ENCODE data around the gene HNF4A. TPM values are rescaled to one million over a fixed set of nuclear protein-coding genes. Genes with fewer than 3 reads are reported as not detected.

HNF4A gene
- total RNA-seq, 1 donor from 2014 or later, result 74.4 TPM

DNA sequence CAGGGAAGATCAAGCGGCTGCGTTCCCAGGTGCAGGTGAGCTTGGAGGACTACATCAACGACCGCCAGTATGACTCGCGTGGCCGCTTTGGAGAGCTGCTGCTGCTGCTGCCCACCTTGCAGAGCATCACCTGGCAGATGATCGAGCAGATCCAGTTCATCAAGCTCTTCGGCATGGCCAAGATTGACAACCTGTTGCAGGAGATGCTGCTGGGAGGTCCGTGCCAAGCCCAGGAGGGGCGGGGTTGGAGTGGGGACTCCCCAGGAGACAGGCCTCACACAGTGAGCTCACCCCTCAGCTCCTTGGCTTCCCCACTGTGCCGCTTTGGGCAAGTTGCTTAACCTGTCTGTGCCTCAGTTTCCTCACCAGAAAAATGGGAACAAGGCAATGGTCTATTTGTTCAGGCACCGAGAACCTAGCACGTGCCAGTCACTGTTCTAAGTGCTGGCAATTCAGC is 68.6 kb downstream of the HNF4A start:
- no peak for DNase-seq (ENCODE audit: low spot score)

GRCh38 chr20:44425923-44426322 is 70.4 kb downstream of the HNF4A start:
- no peak for DNase-seq (ENCODE audit: low spot score)

DNA sequence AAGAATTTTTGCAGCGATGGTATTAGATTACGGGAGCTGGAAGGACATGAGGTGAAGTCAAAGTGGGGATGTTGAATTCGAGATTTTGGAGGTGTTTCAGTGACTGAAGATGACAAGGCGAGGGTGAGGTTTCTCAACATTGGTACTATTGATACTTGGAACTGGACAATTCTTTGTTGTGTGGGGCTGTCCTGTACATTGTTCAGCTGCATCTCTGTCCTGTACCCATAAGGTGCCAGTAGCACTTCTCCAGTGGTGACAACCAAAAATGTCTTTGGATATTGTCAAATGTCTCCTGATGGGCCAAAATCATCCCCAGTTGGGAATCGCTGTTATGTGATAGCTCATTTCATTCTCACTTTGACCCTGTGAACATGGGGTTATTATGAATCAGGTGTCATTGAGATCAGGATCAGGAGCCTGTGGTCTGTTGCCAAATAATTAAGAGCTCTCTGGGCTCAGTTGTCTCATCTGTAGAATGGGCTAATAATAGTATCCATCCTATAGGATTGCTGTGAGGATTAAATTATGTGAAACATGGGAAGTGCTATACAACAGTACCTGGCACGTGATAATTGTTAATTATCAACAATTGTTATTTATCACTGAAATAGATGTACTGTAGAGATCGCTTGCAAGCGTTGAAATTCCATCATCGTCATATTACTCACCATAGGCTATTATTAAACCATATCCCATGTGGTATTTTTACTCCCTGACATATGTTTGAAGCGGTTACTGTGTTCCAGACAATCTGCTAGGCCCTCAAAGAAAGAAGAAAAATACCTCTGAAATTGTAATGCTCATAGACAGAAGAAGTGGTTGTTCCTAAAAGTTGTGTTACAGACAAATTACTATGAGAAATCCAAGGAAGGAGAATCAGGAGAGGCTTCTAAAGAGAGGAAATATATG is 71.6 kb downstream of the HNF4A start:
- no peak for DNase-seq (ENCODE audit: low spot score)

- no peak for DNase-seq (ENCODE audit: low spot score)
Measured at GRCh38 chr20:44427804-44428173, 72.3 kb downstream of the HNF4A start.

- DNase-seq (ENCODE audit: low spot score), result no peak
Measured at GRCh38 chr20:44428174-44429016, 72.9 kb downstream of the HNF4A start.

GRCh38 chr20:44429017-44429339 is 73.5 kb downstream of the HNF4A start:
- DNase-seq (ENCODE audit: low spot score), result no peak

DNA sequence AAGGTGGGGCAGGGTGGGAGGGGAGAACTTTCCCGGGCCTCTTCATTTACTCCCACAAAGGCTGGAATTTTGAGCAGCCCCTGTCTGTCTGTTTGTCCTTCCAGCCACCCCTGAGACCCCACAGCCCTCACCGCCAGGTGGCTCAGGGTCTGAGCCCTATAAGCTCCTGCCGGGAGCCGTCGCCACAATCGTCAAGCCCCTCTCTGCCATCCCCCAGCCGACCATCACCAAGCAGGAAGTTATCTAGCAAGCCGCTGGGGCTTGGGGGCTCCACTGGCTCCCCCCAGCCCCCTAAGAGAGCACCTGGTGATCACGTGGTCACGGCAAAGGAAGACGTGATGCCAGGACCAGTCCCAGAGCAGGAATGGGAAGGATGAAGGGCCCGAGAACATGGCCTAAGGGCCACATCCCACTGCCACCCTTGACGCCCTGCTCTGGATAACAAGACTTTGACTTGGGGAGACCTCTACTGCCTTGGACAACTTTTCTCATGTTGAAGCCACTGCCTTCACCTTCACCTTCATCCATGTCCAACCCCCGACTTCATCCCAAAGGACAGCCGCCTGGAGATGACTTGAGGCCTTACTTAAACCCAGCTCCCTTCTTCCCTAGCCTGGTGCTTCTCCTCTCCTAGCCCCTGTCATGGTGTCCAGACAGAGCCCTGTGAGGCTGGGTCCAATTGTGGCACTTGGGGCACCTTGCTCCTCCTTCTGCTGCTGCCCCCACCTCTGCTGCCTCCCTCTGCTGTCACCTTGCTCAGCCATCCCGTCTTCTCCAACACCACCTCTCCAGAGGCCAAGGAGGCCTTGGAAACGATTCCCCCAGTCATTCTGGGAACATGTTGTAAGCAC is 74.1 kb downstream of the HNF4A start:
- no peak for DNase-seq (ENCODE audit: low spot score)

DNA sequence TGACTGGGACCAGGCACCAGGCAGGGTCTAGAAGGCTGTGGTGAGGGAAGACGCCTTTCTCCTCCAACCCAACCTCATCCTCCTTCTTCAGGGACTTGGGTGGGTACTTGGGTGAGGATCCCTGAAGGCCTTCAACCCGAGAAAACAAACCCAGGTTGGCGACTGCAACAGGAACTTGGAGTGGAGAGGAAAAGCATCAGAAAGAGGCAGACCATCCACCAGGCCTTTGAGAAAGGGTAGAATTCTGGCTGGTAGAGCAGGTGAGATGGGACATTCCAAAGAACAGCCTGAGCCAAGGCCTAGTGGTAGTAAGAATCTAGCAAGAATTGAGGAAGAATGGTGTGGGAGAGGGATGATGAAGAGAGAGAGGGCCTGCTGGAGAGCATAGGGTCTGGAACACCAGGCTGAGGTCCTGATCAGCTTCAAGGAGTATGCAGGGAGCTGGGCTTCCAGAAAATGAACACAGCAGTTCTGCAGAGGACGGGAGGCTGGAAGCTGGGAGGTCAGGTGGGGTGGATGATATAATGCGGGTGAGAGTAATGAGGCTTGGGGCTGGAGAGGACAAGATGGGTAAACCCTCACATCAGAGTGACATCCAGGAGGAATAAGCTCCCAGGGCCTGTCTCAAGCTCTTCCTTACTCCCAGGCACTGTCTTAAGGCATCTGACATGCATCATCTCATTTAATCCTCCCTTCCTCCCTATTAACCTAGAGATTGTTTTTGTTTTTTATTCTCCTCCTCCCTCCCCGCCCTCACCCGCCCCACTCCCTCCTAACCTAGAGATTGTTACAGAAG is 75.0 kb downstream of the HNF4A start:
- DNase-seq (ENCODE audit: low spot score), result no peak

- no peak for DNase-seq (ENCODE audit: low spot score)
Measured at GRCh38 chr20:44431118-44431501, 75.6 kb downstream of the HNF4A start.

GRCh38 chr20:44431502-44432234 is 76.2 kb downstream of the HNF4A start:
- no peak for DNase-seq (ENCODE audit: low spot score)

DNA sequence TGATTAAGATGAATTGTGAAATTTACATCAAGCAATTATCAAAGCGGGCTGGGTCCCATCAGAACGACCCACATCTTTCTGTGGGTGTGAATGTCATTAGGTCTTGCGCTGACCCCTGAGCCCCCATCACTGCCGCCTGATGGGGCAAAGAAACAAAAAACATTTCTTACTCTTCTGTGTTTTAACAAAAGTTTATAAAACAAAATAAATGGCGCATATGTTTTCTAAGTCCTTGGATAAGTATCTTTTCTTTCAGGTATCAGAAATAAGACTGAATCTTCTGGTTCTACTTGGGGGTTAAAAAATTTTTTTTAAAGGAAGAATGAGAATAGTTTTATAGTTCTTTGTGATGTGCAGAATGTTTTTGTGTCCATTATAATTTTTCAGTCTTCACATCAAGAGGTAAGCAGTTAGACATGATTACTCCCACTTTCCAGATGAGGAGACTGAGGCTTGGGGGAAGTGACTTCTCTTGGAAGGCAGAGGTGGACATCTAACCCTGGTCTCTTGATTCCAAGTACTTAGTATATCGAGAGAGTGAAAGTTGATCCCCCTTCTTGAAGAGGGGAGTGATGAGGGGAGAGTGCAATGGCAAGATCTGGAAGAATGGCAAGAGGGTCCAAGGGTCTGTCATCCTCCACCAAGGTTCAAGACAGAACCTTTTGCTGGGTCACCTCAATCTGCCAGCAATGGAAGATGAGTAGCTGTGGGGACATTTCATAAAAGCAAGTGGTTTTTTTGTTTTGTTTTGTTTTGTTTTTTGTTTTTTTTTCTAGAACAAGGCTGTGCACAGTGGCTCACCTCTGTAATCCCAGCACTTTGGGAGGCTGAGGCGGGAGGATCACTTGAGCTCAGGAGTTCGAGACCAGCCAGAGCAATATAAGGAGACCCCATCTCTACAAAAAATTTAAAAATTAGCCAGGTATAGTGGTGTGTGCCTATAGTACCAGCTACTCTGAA is 77.4 kb downstream of the HNF4A start:
- DNase-seq (ENCODE audit: low spot score), result no peak

DNA sequence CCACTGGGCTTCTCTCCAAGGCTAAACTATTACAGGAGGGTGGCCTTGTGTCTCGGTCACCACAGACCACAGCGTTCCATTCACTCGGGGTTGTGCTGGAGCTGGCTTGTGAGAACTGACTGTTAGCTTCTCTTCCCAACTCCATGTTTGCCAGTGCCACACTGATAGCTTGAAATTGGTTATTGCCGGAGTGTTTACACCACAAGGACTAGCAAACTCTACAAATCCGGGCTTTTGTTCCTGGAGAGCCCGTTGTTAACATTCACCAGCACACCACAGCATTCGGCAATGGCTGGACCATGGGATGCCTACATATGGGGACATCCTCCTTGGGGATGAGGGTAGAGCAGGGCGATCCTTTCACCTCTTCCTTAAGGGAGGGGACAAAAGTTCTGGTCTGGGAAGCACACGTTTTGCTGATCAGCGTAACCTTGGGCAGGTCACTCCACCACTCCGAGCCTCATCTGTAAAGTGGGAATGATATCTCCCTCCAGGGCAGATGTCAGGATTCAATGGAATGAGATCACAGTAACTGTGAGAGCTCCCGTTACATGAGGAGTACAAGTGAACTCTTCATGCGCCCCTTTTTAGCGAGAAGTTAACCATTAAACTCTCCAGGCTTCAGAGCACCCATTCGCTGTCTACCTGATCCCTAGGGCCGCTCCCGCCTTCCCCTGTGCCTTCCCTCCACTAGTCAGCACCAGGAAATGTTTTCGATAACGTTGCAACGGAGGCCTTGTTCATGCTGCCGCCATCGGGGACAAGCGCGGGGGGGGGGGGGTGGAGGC is 78.4 kb downstream of the HNF4A start:
- DNase-seq (ENCODE audit: low spot score), result no peak

- DNase-seq (ENCODE audit: low spot score), result no peak
Measured at GRCh38 chr20:44435630-44436335, 80.3 kb downstream of the HNF4A start.

- DNase-seq (ENCODE audit: low spot score), result no peak
Measured at GRCh38 chr20:44436393-44436792, 80.9 kb downstream of the HNF4A start.

DNA sequence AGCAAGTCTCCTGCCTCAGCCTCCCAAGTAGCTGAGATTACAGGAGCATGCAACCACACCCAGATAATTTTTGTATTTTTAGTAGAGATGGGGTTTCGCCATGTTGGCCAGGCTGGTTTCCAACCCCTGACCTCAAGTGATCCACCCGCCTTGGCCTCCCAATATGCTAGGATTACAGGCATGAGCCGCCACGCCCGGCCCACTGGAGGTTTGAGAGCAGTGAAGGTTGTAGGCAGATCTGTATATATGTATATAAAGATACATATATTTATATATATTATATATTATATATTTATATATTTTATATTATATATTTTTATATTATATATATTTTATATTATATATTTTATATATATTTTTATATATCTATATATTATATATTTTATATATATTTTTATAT is 82.0 kb downstream of the HNF4A start:
- no peak for DNase-seq (ENCODE audit: low spot score)

DNA sequence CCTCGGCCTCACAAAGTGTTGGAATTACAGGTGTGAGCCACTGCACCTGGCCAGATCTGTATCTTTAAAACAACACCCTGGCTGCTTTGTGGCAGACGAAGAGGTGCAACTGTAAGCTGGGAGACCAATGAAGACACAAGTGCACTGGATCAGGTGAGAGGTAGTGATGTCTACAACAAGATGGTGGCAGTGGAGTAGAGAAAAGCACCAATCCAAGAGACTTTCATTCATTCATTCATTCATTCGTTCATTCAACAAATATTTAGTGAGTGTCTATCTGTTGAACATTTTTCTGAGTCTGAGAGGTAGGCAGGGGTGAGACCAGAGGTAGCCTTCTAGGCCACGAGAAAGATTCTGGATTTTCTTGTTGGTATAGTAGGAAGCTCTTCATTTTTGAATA is 83.3 kb downstream of the HNF4A start:
- DNase-seq (ENCODE audit: low spot score), result no peak

- DNase-seq (ENCODE audit: low spot score), result no peak
Measured at GRCh38 chr20:44439318-44439717, 83.8 kb downstream of the HNF4A start.

All from mucosa of gallbladder (tissue), 1 donor.